GM18511 (cell line): ENCODE data around the gene GPANK1.
A peak's percentile ranks its signal among the peaks of the same experiment; 100 is the strongest.

Experiments used
- ATAC-seq: cut with Tn5 transposase; IDR thresholded peaks from one replicate; pipeline ENCODE4 v1.9.1; 2021; ENCODE audit warnings: mild to moderate bottlenecking, moderate library complexity; ENCODE audit not compliant: unreplicated experiment

GPANK1 gene

DNA sequence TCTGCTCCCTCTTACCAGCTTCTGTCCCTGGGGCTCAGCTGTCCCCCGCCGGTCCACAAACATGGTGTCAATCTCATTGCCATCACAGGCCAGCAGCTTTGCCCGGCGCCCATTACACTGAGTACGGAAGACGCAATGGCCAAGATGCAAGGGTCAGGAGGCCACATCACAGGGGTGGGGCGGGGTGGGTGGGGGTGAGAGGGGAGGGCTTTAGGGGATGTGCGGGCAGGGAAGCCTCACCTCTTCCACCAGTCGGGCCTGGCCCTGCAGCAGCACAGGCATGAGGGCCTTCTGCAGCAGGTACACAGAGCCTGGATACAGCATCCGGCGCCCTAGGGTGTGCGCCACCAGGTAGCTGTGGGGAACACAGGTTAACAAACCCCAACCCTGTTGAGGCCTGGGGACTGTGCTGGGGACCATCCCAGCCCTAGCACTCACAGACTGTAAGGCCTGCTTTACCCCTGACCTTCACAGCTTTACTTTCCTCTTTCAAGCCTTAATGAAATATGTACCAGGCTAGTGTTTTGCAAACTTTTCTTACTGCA, 26.8 kb upstream of the GPANK1 start:
- no peak for ATAC-seq

DNA sequence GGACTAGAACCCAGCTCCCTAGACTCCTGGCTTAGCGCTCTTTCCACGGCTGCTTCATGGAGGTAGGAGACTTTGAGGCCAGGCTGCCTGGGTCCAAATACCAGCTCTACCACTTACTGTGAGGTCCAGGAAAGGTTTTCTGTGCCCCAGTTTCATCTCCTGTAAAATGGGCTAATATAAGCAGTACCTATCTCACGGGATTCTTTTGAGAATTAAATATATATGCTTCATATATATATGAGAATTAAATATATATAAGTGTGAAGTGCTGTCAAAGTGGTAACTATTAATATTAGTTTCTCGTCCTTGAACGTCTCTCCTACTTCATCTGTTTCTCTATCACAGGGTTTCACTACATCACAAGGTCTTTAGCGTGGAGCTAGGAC, 26.3 kb upstream of the GPANK1 start:
- ATAC-seq, result no peak

DNA sequence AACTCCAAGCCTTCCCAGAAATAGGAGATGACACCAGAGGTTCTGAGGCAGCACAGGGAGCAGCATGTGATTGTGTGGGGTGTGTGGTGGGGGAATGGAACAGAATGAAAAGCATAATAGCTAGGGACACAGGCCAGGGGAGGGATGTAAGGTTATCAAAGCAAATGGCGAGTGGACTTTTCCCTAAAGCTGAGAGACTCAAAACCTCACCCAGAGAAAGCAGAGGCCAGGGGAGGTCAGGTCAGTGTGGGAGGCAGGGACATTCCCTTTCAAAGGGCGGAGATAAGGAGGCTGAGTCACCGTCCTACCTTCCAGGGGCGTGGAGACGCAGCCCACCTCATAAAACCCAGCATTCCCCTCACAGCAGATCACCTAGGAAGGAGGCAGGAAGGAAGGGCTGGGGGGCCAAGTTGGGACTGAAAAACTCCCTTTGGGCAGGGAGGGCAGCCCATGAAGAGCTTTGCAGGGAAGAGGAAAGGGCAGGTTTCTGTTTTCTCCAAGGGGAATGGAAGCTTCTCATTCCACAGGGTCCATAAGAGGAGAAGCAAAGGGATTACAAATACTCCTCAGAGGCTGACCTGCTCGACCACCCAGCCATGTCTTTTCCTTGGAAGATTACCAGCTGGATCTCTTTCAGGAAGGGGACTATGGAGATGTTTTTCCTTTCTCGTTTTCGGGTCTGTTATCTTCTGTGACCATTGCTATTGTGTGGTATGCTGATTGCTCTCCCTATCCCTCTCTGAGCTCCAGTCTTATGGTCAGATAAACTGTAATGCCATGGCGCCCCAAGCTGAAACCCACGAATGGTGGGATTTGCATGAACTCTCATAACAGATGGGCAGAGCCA, 25.7 kb upstream of the GPANK1 start:
- no peak for ATAC-seq

DNA sequence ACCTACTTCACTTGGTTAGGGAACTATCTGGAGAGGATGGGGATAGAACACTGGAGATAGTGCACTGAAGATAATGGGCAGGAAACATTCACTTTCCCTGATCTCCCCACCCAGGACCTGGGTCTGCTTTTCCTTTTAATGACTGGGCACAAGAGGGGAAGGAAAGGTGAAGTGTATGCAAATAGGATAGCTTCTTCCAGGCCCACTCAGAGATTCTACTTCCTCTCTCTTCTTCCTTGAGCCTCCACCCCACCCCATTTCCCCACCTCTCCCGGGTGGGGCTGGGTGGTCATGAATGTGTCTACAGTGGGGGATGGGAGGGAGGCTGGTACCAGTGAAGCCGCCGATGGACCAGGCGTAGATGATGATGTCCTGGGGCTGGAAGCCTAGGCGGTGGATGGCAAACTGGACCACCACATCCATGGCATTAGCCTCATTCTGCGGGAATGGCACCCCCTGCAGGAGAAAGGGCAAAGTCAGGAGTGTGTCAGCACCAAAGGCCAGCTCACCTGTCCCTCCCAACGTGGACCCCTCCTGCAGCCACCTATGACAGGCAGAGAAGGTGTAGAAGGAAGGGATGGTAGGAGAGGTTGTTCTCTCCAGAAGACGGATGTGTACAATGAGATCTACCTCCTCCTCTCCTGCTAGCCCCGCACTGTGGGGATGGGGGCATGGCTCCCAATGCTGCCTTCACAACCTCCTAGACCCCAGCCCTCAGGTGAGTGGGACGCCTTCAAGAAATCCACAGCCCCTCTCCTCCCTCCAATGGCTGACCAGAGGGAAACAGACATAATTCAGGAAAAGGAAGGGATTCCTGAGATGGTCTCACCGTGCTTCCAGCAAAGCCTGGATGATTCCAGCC, 24.7 kb upstream of the GPANK1 start:
- ATAC-seq, result no peak

DNA sequence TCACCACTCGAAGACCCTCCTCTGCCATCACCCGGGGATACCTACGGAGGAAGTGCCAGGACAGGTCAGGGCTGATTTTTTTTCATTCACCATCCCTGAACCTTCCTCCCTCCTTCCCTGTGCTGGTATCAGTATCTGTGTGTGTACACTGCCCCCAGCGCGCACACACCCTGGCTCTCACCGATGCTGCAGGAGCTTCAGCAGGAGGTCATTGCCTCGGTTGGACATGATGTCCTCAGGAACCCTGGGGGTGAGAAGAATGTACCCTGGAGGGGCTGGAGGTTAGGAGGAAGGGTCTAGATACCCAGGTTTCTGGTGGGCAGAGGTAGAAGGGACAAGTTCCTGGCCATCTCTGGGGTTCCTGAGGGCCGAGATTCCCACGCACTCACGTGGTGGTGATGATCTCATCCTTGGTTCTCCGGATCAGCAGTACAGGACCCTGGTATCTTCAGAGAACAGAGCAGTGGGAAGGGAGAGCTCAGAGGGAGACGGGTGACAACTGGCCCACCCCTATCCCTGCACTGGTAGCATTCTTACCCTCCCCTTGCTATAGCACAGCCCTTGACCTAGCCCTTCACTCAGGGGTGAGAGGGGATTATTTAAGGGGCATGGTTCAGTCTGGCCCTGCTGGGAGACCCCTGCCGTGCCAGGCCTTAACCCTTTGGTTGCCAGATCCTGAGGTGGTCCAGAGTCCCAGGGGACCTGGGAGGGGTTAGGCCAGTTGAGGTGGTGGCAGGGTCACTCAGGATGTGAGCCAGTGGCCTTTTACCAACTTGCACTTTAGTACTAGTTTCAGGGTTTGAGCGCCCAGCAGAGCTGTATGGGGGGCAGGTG, 23.3 kb upstream of the GPANK1 start:
- ATAC-seq, result no peak

DNA sequence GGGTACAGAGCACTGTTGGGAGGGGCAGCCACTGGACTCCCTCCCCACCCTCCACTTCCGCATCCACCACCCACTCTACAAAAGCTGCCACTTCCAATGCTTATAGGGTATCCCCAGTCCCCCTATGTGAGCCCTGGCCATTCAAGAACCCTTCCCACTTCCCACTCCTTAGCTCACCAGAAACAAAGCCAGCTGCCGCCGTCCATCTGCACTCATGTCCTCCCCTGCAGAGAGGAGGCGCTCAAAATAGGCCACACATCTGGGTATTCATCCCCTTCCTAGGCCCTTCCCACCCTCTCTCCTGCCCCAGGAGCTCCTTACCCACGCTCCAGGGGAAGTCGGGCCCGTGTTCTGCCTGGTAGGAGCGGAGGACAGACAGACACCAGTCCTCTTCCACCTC, 22.5 kb upstream of the GPANK1 start:
- no peak for ATAC-seq

DNA sequence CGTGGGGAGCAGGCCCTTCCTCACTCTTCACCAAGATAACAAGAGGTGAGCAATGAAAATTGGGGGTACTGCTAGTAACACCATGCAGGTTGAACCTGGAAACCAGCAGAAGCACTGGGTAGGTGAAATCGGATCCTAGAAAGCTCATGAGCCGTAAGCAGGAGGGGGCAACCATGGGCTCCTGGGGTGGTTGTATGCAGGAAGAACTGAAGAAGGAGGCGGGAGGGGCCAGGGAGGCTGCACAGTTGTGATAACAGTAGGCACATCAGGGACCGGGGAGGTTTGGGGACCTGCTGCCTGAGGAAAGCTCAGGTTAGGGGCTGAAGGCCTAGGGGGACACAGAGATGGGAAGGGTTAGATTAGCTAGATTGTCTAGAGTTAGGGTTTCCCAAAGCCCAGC, 21.7 kb upstream of the GPANK1 start:
- no peak for ATAC-seq

DNA sequence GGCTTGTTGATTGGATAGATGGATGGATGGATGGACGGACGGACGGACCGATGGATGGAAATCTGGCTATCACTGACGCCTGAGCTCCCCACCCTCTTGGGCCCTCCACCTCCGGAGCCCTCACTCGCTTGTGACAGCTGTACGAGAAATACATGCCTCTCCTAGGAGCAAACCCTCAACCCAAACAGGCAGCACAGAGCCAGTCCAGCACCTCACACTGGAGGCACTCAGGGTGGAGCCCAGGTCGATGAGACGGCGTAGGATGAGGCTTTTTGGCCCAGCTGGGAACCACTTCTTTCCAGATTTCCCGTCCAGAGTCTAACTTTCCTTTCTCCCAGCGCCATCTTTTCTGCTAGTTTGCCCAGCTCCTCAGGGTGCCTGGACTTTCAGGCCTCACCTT, 18.8 kb upstream of the GPANK1 start:
- no peak for ATAC-seq

DNA sequence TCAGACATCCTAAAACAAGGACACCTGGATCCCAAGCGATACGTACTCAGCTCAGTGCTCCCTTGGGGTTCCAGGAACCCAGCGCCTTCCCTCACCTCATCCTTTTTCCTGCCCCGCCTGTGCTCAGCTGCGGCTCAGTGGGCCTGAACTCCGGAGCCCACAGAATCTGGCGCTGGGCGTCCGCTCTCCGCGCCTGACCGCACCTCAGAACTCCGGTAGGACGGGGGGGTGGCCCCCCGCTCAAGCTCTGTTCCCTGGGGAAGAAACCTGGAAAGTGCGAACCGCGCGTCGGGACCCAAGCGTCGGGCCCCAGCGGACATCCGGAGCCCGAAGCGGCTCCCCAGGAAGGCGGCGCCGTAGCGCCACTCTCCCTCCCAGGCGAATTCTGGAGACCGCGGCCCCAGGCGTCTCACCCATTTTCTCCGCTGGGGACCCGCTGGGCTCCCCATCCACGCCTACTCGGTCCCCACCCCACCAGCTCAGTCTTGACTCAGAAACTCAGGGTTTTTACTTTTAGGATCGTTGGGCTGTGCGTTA, 16.4 kb upstream of the GPANK1 start:
- ATAC-seq, result no peak

DNA sequence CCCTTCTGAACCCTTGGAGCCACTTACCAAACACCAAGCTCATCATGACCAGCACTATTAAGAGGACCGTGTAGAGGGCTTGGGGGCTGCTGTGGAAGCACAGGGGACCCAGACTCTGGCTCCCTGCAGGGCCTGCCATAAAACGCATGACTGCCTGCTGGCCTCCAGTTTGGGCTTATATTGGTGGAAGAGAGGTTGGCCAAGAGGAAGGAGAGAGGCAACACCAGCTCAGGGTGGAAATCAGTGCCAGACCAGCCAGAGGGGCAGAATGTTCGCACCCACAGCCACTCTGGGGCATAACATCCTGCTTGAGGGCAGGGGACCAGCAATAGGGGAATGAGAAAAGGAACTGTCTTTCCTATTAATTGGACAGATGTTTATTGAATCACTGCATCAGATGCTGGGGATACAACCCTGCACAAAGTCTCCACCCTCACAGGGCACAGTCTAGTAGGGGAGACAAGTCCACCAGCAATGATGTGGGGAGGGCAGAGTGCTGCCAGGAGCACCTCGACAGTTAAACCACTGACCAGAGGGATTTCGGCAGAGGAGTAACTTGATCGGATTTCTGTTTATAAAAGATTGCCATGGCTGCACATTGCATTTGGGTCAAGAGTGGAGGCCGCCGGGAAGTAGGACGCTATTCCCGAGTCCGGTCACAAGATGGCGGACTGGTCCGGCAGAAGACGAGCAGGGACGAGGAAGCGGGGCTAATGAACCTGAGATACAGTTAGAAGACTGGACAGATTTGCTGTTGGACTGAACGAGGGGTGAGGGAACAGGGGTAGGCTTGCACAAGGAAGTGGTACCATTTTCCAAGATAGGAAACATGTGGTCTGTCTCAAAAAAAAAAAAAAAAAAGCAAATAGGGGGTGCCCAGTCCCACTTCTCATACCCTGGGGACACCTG, 15.7 kb upstream of the GPANK1 start, which contains the start of gene LY6G5C:
LY6G5C (minus strand) TSS at position 842 of the 909 bp plus-strand sequence; CDS start at position 148, 694 bp downstream.
- ATAC-seq, result no peak

DNA sequence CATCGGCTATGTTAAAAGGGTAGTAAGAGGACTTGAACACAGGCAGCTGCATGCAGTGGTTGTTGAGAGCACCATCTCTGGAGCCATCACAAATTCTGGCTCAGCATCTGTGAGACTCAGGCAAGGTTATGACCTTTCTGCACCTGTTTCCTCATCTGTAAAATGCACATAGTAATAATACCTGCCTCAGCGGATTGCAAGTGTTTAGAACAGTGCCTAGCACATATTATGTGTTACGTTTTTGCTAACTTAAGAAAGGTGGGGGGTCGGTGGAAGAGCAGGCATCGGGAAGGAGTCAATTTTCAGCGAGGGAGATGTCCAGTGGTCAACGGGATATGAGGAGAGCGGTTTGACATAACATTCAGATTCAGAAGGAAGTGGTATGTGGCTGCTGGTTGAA, 13.2 kb upstream of the GPANK1 start:
- ATAC-seq, result no peak

DNA sequence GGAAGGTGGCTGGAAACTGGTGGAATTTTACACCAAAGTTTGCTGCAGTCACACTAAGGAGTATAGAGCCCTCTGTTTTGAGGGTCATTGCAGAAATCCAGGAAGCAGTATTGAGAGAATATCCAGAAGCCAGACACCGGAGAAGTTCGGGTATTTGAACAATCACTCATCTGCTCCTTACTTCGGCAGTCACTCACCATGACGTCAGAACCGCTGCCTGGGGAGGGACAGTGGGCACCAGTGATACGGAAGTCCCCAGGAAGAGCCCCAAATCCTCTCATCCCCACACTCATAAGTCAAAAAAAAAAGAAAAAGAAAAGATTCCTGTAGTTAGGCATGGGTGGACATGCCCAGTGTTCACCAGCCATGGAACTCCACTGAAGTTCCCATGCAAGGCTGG, 12.1 kb upstream of the GPANK1 start:
- no peak for ATAC-seq

DNA sequence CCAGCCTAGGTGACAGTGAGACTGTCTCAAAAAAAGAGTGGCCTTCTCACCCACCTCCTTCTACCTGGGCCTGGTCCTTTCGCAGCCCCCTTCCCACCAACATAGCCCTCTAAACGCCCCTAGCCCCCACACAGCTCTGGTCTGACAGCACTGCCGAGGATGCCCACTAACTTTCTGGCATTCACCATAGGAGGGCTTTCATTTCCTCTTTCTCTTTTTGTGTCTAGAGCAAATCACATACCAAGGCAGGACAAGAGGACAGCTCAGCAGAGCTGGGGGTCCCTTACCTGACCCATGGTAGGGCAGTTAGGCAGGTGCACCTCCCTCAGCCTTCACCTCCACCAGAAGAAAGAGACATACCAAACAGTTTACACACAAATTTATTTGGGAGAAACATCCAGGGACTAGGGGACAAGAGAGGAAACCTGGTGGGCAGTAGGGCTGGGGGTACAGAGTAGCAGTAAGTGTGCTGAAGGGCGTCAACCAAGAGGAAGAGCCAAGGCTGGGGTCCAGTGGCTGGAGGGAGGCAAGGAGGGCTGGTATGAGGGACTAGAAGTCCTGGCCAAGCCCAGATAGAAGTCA, 11.6 kb upstream of the GPANK1 start:
- no peak for ATAC-seq

DNA sequence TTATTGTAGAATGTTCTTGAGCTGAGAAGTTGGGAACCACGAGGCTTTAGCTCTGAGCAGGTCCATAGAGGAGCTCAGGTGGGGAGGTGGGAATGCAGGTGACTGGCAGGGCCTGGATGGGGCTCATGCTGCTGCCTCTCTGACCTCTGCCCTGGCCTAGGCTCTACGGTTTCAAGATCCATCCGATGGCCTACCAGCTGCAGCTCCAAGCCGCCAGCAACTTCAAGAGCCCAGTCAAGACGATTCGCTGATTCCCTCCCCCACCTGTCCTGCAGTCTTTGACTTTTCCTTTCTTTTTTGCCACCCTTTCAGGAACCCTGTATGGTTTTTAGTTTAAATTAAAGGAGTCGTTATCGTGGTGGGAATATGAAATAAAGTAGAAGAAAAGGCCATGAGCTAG, 4.9 kb upstream of the GPANK1 start, which contains the start of gene LY6G5B:
LY6G5B (plus strand) TSS at position 301 of the 400 bp plus-strand sequence. CDS start 975 bp downstream, outside the sequence.
- ATAC-seq, result no peak

DNA sequence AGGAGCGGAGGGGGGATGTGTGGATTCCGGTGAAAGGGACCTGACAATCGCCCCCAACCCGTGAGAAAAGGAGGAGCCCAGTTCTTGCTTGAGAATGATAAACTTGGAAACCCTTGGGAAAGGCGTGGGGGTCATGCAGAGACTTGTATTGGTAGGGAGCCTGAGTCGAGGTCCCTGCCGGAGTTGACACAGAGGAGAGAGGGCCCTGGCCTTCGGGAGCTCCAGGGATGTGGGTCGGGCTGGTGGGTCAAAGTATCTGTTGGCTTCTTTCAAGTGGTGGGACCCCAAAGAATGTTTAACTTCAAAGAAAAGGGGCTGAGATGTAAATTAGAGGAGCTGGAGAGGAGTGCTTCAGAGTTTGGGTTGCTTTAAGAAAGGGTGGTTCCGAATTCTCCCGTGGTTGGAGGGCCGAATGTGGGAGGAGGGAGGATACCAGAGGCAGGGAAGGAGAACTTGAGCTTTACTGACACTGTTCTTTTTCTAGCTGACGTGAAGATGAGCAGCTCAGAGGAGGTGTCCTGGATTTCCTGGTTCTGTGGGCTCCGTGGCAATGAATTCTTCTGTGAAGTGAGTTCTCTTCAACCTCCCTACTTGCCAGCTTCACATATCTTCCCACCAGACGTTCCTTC, 1.7 kb upstream of the GPANK1 start:
- ATAC-seq, result no peak

DNA sequence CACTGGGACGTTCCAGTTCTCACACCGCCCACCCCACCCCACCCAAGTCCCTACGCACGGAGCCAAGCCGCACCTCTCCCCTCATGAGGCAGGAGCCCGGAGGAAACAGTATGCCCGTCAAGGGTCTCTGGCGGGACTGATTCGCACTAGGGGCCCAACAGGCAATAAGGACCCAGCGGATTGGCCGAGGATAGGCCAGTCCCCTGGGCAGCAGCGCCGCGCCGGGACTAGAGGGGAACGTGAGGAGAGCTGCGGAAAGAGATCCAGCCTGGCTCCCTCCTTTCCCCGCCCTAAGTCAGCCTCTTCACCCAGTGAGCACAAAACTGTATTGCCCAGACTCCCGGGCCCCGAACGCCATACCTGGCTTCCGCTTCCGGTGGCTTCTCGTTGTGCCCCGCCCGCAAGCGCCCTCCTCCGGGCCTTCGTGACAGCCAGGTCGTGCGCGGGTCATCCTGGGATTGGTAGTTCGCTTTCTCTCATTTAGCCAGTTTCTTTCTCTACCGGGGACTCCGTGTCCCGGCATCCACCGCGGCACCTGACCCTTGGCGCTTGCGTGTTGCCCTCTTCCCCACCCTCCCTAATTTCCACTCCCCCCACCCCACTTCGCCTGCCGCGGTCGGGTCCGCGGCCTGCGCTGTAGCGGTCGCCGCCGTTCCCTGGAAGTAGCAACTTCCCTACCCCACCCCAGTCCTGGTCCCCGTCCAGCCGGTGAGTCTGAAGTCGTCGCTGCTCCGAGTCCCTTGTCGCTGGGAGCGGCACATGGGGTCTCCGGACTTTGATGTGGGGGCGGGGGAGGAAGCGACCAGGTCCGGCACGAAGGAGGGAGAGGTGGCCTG, 922 bp upstream of the GPANK1 start, which contains the start of gene CSNK2B:
CSNK2B (plus strand) TSS at position 580 of the 836 bp plus-strand sequence. CDS start 752 bp downstream, outside the sequence.
- ATAC-seq, result peak; percentile 82

DNA sequence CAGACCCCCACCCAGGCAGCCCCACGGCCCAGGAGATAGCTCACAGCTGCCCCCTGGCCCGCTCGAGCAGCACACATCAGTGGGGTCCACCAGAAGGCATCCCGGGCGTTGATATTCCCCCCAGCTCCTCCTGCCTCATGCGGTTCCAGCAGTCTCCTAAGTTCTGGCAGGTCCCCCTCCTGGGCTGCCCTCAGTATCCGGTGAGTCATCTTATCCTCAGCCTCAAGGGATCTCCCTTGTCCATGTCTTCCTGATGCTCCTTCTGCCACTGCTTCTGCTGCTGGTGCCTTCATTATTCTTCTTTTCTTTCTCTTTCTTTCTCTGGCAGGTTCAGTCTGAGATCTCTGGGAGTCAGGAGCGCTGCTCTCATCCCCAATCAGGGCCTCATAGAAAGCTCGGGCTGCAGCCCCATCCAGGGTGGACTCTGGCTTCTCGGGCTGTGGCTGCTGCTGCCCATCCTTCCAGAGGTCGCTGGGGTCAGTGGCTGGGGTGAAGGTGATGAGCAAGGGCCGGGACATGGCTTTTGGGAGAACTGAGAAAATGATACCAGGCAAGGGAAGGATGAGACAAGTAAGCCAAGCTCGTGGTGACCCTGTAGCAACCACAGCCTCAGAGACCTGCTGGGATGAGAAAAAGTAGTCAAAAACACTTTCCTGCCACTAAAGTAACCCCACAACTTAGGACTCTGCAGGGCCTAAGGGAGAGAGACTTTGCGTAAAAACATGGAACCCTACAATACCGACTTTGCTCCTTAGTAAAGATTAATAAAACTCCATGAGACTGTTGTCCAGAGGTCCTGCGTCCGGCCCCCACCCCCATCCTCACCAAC, 622 bp downstream of the GPANK1 start:
- no peak for ATAC-seq
